ENCODE data around the gene TUBGCP6. TPM values are rescaled to one million over a fixed set of nuclear protein-coding genes. Genes with fewer than 3 reads are reported as not detected.

Gene TUBGCP6
- total and polyA plus RNA-seq, 2 experiments from 2014 or later = 26.2 to 31.5 TPM

DNA sequence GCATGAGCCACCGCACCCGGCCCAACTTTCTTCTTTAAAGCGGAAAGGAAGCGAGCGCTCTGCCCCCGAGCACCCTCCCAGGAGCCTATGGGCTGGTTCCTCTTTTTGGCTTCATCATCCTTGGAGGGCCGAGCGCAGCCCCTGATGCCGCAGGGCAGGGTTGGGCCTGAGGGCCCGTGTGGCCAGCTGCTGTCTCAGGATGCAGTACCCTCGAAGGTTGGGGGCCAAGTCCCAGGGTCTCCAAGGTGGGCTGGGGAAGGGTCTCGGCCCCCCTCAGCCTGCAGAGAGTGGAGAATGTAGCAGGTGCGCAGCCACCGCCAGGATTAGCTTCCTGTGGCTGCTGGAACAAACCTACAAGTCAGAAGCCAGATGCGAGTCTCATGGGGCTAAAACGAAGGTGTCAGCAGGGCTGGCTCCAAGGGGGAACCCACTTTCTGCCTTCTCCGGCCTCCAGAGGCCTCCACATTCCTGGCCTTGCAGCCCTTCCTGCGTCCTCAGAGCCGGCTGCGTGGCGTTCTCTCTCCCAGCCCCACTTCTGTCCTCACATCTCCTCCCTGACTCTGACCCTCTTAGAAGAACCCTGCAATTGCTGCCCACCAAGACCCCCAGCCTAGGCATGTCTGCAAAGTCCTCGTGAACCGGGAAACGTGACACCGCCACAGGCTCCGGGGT lies 71.4 kb downstream of the TUBGCP6 start:
- WGBS (ENCODE audit: low lambda C conversion rate, missing lambda C conversion rate) = 93% methylated on average over 26 of the region's 26 CpGs

DNA sequence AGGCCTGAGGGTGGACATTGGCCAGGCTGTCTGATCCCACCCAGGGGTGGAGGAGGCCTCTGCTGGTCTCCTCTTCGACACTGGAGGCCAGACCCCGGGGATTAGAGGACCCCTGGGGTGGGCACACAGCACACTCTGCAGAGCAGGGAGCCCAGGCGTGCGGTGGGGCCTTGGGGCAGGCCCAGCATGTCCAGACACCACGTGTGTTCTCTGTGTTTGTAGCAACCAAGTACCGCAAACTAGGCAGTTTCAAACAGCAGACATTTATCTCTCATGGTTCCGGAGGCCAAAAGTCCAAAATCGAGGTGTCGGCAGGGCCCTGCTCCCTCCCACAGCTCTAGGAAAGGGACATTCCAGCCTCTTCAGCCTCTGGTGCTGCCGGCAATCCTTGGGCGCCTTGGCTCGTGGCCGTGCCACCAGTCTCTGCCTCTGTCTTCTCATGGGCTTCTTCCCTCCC lies 72.8 kb downstream of the TUBGCP6 start:
- no peaks in the 10 kb centered on the region for H3K9me2 ChIP-seq (replicated peaks; ENCODE audit: insufficient read depth)
- TF ChIP-seq, protein P1, sequence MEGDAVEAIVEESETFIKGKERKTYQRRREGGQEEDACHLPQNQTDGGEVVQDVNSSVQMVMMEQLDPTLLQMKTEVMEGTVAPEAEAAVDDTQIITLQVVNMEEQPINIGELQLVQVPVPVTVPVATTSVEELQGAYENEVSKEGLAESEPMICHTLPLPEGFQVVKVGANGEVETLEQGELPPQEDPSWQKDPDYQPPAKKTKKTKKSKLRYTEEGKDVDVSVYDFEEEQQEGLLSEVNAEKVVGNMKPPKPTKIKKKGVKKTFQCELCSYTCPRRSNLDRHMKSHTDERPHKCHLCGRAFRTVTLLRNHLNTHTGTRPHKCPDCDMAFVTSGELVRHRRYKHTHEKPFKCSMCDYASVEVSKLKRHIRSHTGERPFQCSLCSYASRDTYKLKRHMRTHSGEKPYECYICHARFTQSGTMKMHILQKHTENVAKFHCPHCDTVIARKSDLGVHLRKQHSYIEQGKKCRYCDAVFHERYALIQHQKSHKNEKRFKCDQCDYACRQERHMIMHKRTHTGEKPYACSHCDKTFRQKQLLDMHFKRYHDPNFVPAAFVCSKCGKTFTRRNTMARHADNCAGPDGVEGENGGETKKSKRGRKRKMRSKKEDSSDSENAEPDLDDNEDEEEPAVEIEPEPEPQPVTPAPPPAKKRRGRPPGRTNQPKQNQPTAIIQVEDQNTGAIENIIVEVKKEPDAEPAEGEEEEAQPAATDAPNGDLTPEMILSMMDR (IDR thresholded peaks at IDR 0.05; ENCODE audit: poor library complexity) = no peak
- TF ChIP-seq EZH2 (IDR thresholded peaks at IDR 0.05; ENCODE audit: borderline replicate concordance) (no peak), EZH2phosphoT487 (IDR thresholded peaks at IDR 0.05; ENCODE audit: low read depth, severe bottlenecking, unreplicated experiment) (no peak)
- H3K9me3 ChIP-seq (ENCODE audit: low read depth) = no peaks in the 10 kb centered on the region
- peak overlapping the region; percentile 93 for H3K4me2 ChIP-seq
- H4K20me1 ChIP-seq (ENCODE audit: insufficient read depth, poor library complexity, severe bottlenecking) = no peaks in the 10 kb centered on the region
- H3K79me2 ChIP-seq = no peaks in the 10 kb centered on the region
- no peak overlapping the region for H2AFZ ChIP-seq
- 76% methylated on average over 13 of the region's 13 CpGs for WGBS (ENCODE audit: low lambda C conversion rate, missing lambda C conversion rate)
- H3K4me3 ChIP-seq = no peak overlapping the region
- DNase-seq (ENCODE audit: low spot score) = no peak
- H3K4me1 ChIP-seq (ENCODE audit: insufficient read depth) = no peaks in the 10 kb centered on the region
- no peaks in the 10 kb centered on the region for H3K36me3 ChIP-seq (replicated peaks; ENCODE audit: insufficient read depth, low read depth)
- peaks cover 11% of the 10 kb centered on the region for H3K27me3 ChIP-seq
- no peak overlapping the region for H3K27ac ChIP-seq

More for the DNA sequence above, 71.4 kb downstream of the TUBGCP6 start:
- no peak overlapping the region for H2AFZ ChIP-seq
- peaks cover 11% of the 10 kb centered on the region for H3K27me3 ChIP-seq
- no peaks in the 10 kb centered on the region for H3K9me2 ChIP-seq (replicated peaks; ENCODE audit: insufficient read depth)
- no peak overlapping the region for H3K27ac ChIP-seq
- DNase-seq (ENCODE audit: low spot score) = no peak
- H3K79me2 ChIP-seq = no peaks in the 10 kb centered on the region
- no peak for TF ChIP-seq EZH2 (IDR thresholded peaks at IDR 0.05; ENCODE audit: borderline replicate concordance)
- no peak for TF ChIP-seq EZH2phosphoT487 (IDR thresholded peaks at IDR 0.05; ENCODE audit: low read depth, severe bottlenecking, unreplicated experiment)
- TF ChIP-seq, protein P1 (IDR thresholded peaks at IDR 0.05; ENCODE audit: poor library complexity) = no peak
- no peaks in the 10 kb centered on the region for H3K36me3 ChIP-seq (replicated peaks; ENCODE audit: insufficient read depth, low read depth)
- H4K20me1 ChIP-seq (ENCODE audit: insufficient read depth, poor library complexity, severe bottlenecking) = no peaks in the 10 kb centered on the region
- no peak overlapping the region for H3K4me2 ChIP-seq
- no peak overlapping the region for H3K4me3 ChIP-seq
- H3K9me3 ChIP-seq (ENCODE audit: low read depth) = no peaks in the 10 kb centered on the region
- no peaks in the 10 kb centered on the region for H3K4me1 ChIP-seq (ENCODE audit: insufficient read depth)

DNA sequence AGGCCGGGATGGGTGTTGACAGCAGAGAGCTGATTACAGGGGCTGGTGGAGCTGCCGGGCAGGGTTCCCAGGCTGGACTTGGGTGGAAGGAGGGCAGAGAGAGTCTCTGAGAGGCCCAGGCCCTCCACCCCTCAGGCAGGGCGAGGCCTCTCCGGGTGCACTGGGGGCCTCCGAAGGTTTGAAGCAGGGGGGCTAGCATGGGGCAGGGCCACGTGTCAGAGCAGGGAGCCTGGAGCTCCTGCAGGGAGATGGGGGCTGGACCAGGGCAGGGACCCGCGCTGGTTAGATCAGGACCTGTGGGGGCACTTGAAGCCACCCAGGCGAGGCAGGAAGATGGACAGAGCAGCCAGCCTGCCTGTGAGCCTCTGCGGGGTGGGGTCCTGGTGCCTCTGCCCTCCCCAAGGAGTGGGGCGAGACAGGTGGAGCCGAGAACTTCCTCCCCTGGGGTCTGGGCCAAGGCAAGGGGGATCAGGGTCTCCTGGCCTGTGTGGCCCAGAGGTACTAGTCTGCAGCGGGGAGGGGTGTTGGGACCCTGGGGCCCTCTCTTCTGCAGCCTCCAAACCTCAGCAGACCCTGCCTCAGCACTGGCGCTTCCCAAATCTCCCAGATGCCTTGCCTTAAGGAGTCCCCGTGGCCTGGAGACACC lies 73.4 kb downstream of the TUBGCP6 start:
- H3K4me3 ChIP-seq = no peak overlapping the region
- DNase-seq (ENCODE audit: low spot score) = no peak
- no peaks in the 10 kb centered on the region for H4K20me1 ChIP-seq (ENCODE audit: insufficient read depth, poor library complexity, severe bottlenecking)
- H2AFZ ChIP-seq = no peak overlapping the region
- peaks cover 11% of the 10 kb centered on the region for H3K27me3 ChIP-seq
- H3K4me2 ChIP-seq = peak overlapping the region; percentile 93
- H3K36me3 ChIP-seq (replicated peaks; ENCODE audit: insufficient read depth, low read depth) = no peaks in the 10 kb centered on the region
- H3K27ac ChIP-seq = no peak overlapping the region
- no peaks in the 10 kb centered on the region for H3K79me2 ChIP-seq
- no peaks in the 10 kb centered on the region for H3K9me2 ChIP-seq (replicated peaks; ENCODE audit: insufficient read depth)
- no peaks in the 10 kb centered on the region for H3K4me1 ChIP-seq (ENCODE audit: insufficient read depth)
- WGBS (ENCODE audit: low lambda C conversion rate, missing lambda C conversion rate) = 65% methylated on average over 15 of the region's 15 CpGs
- TF ChIP-seq, protein P1 (IDR thresholded peaks at IDR 0.05; ENCODE audit: poor library complexity) = no peak
- TF ChIP-seq EZH2phosphoT487 (IDR thresholded peaks at IDR 0.05; ENCODE audit: low read depth, severe bottlenecking, unreplicated experiment) (no peak), EZH2 (IDR thresholded peaks at IDR 0.05; ENCODE audit: borderline replicate concordance) (no peak)
- no peaks in the 10 kb centered on the region for H3K9me3 ChIP-seq (ENCODE audit: low read depth)

All from hepatocyte (in vitro differentiated cells).